HL-60/S4 treated with retinoic acid at 250 ng/mL for 4 days and 3 days (cell line): ENCODE measurements around the gene LST1.
"Not testable (repeated sequence)": the region's sequence is repeated elsewhere in the genome, so short reads cannot be mapped to it uniquely, and the experiment has no call there.

ENCODE experiments used
- in situ Hi-C: fragments of 300-500 bp; cut with MboI; formaldehyde crosslinking; loops from 2 replicates; pipeline ENCODE4 v1.7.0; 2022; ENCODE audit warnings: low sequenced_read_pairs

Gene LST1

DNA sequence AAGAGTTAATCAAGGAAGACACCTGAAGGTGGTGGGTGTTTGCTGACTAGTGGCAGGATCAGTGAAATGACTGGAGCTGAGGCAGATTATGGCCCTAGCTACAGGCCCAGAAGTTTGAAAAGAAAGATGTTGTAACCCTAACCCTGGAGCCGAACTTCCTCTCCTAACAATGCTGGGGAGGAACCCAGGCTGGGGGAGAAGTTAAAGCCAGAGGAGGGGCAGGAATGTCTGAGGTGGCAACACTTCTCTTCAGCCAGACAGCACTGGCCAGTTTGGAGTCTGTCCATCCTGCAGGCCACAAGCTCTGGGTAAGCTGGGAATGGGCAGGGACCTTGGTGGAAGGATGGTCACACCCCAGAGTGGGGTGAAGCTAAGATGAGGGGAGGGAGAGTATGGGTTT lies at the start of gene LST1:
Gene LST1 (plus strand): TSS at position 270 of the 400 bp plus-strand sequence. CDS start 1,023 bp downstream, outside the sequence.
- in situ Hi-C loops = no loop called here

DNA sequence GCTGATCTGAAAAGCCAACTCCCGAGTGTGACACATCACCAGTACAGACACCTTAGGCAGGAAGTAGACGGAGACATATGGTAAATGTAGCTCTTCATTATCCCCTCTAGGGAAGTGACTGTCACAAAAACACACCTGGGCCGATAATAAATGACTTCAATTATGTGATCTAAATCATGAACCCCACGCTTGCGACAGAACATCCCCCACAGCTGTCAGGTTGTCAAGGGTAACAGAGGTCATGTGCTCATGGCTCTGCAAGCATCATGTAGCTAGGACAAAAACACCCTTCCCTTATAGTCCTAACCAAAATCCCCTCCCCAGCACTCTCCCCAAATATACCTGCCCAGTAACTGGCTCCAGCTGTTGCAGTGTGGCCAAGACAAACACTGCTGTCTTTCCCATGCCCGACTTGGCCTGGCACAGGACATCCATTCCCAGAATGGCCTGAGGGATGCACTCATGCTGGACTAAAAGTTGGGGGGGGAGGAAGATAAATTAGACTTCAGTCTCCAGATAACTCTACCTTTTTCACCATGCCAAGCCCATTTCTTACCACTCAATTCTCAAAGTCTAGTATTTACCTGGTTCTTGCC lies 47.2 kb upstream of the LST1 start:
- in situ Hi-C loops = no loop called here

DNA sequence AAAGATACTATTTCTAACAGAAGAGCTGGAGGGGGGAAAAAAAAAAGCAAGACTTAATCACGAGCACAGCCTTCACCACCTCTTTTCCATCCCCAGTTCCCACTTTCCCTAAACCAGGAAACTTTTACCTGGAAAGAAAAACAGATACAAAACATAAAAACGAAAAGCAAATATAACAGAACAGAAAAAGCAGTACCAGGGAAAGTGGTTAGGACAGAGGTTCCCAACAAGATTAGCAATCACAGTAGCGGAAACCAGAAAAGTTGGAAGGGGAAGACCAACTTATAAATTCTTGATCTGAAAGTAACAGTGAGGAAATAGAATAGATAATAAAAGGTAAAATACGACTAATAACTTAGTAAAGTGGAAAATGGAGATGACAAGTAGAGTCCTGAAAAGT lies 45.4 kb upstream of the LST1 start:
- in situ Hi-C loops = no loop called here

DNA sequence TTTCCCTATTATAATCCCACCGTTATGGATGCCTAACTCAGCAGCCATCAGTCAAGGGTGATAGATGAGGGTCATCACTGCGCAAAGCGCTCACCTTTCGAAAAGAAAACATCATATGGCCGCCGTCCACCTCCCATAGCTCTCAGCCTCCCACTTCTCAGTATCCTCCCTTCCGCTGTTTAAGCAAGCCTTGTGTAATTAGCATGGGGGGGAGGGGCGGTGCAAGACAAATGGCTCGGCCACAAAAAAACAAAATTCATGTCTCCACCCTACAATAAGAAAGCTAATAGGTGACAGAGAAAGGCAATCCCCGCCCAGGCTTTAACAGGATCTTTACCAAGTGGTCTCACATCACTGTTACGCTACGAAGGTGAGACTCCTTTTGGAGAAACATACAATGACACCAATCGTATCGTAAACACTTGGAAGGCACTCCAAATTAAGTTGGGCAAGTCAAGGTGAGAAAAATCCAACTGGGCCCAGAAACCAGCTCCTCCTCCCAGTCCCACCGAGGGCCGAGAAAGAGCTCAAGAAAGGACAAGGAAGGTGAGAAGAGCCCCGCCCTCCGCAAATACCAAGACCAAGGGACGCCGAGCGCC lies 44.9 kb upstream of the LST1 start:
- in situ Hi-C loops = no loop called here

DNA sequence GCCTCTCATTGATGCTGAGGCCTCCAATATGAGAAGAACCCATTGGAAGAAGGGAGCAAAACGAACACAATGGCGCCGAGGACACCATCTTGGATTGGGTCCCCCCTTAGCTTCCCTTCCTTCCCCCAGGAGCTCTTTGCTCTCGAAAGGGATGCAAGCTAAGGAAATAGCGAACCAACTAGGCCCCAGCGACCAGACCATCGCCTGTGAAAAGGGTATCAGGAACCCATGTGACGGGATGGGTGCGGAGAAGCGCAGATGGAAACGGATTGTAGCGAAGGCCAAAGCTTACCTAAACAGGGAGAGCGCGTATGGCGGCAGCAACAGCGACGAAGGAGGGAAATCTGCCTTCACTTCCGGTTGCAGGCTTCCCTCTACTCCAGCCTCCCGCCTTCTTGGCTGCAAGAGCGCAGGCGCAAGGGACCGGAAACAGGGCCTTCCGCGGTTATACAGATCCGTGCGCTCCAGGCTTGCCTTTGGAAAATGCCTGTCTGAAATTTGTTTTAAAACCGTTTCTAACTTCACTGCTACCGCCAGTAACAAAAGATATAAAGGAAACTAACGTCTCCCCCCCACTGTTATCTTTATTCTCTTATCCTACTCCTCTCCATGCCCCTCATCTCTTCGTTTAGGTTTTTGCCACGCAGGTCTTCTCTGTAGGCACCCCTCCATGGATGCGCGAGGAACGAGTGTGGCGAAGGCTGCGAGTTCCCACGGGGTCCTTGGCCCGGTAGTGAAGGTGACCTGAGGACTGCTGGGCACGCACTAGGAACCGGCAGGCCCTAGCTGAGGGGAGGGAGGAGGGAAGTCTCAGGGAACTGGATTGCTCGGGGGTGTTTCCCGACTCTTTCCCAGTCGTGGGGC lies 44.2 kb upstream of the LST1 start, which contains the start of gene DDX39B:
Gene DDX39B (minus strand): TSS at position 346 of the 864 bp plus-strand sequence. CDS start 1,471 bp downstream, outside the sequence.
- in situ Hi-C loops = no loop called here

DNA sequence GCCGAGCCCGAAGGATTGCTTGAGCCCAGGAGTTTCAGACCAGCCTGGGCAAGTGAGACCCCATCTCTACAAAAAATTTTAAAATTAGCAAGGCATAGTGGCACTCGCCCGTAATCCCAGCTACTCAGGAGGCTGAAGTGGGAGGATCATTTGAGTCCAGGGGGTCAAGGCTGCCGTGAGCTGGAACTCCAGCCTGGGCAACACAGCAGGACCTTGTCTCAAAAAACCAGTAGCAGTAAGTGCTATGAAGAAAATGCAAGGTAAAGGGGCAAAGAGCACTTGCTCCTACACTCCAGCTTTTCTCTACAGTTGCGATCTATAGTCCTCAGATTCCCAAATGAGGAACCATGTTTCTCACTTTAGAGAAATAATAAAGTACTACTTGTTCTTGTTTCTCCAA lies 42.4 kb upstream of the LST1 start:
- in situ Hi-C loops = no loop called here

DNA sequence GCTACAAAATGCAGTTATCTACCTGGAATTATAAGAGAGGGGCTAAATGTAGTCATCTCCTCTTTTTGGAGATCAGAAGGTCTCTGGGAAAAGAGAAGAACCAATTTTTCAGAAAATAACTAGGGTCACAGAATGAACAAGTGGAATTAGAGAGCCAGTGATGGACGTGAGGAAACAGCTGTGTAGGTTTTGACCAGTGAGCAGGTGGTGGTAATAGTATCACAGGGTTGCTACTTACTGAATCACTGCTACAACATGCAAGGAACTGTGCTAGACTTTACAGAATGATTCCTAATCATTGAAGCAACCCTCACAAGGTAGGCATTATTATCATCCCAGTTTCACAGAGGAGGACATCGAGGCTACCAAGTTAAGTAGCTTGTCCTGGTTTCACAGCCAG lies 41.4 kb upstream of the LST1 start:
- in situ Hi-C loops = no loop called here

DNA sequence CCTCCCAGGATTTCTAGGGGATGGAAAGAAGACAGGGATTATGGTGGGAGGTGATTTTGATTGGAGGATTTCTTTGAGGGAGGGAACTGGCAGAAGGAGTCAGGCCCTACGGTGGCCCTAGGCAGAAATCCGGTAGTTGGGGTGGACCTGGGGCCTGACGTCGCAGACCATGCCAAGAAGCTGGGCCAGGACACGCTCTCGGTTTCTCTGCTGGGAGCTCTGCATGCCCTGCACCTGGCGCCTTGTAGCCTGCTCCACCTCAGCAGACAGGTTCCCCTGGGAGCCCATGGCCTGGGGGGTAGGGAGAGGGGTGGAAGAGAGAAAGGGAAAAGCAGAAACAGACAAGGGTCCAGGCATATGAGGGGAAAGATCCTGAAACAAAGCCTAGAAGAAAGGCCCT lies 40.8 kb upstream of the LST1 start:
- in situ Hi-C loops = no loop called here

DNA sequence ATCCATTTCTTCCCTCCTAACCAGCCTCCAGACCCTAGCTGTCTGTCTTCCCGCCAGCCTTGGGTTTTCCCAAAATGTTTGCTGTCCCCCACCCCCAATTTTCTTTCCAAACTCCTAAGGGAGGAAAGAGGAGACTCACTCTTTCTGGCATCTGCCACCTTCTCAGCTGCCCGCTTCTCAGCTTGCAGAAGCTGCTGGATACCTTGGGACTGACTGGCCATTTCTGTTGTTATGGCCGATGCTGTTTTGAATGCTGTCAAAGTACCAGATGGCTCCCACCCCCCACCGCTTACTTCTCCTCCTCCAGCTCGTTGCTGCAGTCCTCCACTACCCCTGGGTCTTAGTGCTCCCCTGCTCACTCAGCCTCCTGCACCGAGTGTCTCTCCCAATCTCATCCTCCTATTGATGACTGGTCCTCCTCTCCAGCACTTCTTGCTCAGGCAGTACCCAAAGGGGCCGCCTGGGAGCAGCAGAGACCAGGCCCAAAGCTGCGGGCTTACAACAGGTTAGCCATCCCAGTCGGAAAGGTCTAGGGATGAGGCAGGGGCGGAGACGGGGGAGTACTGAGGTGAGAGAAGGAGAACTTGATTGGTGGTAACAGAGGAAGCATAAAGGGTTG lies 39.6 kb upstream of the LST1 start, which contains the start of gene ATP6V1G2:
Gene ATP6V1G2 (minus strand): TSS at position 270 of the 619 bp plus-strand sequence. CDS start 49 bp downstream, at position 221.
- in situ Hi-C loops = no loop called here

DNA sequence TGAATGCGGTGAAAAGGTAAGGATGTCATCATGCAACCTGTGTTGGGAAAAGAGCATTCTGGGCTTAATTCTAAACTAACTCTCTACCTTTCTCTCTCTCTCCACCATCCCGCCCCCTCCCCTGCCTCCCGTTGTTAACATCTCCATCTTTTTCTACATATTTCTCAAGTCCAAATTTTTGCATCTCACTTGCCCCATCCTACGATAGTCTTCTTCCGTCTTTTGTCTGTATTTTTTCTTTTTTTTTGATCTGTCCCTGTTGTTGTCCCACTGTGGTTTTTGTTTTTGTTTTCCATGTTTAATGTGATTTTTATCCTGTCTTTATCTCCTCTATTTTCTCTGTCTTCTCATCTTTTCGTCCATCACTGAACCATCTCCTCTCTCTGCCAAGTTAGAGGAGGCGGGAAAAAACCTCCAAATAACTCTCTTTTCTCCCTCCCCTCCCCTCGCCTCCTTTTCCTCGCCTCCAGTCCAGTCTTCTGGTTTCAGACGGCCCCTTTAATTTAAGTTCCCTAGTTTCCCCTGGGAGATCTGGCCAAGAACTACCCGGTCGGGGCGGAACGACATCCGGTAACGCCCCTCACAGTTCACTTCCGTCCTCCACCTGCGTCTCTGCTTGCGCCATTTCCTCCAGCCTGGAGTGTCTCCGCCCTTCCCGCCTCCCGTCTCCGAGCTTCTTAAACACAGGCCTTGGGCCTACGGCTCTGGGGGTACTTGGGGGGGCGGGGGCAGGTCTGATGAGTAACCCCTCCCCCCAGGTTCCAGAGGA lies 38.9 kb upstream of the LST1 start, which contains the start of gene NFKBIL1:
Gene NFKBIL1 (plus strand): TSS at position 651 of the 769 bp plus-strand sequence. CDS start 87 bp downstream, at position 738.
- in situ Hi-C loops = no loop called here

DNA sequence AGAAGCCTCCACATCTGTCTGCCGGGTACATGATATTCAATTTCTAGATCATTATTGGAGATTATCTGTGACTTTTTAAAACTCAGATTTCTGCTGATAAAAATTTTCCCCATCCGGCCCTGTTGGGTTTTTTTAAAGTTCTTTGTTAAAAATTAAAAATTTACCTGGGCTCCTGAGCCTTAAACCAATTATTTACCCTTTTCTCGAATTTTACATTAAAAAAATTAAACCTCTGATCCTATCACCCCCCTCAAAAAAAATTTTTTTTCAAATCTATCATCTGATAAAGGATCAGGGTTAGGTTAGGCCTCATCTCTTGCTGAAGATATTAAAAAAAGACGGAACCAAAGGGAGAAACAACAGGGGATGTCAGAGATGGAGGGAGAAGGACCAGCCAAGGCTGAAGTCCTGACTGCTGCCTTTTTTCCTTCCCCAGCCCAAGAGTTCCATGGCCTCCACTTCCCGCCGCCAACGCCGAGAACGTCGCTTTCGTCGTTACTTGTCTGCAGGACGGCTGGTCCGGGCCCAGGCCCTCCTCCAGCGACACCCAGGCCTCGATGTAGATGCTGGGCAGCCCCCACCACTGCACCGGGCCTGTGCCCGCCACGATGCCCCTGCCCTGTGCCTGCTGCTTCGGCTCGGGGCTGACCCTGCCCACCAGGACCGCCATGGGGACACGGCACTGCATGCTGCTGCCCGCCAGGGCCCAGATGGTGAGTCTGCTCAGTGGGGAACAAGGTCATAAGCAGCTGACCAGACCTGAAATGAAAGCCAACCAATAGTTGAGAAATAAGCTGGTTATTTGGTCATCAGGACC lies 38.1 kb upstream of the LST1 start:
- in situ Hi-C loops = no loop called here

DNA sequence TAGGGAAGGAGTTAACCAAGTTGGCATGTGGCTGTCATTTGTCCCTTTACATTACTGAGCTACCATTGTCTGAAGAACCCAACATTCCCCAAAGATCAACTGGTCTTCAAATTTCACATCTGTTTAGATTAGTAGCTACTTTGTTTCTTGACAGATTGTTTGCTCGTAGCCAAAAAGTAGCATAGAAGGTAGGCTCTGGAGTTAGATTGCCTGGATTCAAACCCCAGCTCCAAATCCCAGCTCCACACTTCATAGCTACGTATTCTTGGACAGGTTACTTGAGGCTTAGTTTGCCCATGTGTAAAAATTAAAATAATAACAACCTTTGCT lies 37.6 kb upstream of the LST1 start:
- in situ Hi-C loops = no loop called here

DNA sequence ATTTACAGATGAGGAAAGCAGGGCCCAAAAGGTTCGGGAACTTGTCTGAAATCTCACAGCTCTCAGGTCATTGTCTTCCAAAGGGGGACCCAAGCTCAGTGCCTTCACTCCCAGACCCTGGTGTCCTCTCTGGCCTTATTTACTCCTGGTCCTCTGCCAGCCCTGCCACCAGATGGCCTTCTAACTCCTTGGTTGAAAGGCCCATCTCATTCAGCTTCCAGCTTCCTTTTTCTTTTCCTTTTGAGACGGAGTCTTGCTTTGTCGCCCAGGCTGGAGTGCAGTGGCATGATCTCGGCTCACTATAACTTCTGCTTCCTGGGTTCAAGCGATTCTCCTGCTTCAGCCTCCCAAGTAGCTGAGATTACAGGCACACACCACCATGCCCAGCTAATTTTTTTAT lies 34.7 kb upstream of the LST1 start:
- in situ Hi-C loops = not testable (repeated sequence)

DNA sequence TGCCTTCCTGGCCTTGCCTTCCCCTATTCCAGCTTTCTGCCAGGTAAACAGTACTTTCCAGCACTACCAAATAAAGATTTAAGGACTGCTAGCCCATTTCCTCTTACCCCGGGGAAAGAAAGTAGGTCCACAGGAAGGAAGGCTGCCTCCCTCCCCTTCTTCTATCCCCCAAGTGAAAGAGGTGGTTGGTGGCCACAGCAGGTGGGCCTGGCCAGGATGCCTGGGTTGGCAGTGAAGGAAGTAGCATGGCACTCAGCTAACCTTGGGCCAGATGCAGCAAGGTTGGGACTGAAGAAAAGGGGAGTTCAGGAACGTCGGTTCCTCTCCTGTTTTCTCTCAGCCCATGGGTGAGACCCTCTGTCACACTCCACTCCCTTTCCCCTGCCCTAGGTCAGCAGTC lies 29.8 kb upstream of the LST1 start:
- in situ Hi-C loops = no loop called here

DNA sequence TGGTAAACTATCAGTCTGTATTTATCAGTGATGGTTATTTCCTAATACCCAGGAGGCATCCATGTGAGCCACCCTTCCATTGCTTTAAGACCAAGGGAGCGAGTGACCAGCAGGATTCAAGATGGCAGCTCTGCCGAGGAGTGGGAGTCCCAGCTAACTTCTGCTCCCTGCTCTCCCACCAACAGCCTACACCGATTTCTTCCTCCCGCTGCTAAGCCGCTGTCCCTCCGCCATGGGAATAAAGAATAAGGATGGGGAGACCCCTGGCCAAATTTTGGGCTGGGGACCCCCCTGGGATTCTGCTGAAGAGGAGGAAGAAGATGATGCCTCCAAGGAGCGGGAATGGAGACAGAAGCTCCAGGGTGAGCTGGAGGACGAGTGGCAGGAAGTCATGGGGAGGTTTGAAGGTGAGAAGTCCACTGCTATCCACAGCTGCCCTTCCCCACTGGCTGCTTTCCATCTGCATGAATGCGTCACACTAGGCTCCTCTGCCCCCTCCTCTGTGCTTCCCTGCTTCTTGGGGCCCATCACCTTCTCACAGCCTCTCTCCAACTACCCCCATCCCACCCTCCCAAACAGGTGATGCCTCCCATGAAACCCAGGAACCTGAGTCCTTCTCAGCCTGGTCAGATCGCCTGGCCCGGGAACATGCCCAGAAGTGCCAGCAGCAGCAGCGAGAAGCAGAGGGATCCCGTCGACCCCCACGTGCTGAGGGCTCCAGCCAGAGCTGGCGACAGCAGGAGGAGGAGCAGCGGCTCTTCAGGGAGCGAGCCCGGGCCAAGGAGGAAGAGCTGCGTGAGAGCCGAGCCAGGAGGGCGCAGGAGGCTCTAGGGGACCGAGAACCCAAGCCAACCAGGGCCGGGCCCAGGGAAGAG lies 28.4 kb upstream of the LST1 start:
- in situ Hi-C loops = no loop called here

DNA sequence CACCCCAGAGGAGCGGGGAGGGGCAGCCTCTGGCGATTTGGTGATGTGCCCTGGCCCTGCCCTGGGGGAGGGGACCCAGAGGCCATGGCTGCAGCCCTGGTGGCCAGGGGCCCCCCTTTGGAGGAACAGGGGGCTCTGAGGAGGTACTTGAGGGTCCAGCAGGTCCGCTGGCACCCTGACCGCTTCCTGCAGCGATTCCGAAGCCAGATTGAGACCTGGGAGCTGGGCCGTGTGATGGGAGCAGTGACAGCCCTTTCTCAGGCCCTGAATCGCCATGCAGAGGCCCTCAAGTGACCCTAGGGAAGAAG lies 27.8 kb upstream of the LST1 start:
- in situ Hi-C loops = no loop called here

DNA sequence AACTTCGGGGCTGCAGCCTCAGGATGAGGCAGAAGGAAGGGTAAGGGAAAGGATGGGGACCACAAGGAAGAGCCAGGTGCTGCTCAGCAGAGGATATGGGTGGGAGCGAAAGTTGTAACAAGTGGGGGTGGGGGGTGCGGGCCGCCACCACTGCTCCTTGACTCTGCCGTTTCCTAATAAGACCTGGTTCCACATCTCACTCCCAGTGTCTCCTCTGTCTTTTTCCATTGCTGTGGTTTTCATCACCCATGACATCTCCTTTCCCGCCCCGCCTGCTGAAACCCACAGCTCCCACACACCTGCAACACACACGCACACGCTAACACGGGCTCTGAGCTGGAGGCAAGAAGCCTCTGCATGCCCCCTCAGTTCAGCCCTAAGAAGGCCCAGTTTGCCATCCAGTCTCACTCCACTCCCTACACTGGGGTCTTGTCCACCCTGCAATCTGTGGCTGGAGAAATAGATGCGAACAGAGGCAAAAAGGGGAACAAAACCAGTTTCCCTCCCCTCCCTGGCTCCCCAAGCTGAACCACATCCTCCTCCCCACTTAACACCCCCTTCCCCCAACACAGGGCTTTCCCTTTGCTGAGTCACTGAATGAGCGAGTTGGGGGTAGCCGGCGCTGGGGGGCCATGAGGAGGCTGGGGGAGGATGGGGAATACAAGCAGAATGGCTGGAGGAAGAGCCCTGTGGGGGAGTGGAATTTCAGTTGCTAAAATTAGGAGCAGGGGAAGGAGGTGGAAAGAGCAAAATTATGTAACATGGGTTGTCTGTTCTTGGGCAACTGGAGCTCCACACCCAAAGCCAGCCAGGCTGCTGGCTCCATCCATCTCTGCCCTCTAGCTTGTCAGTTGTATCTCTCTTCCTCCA lies 27.2 kb upstream of the LST1 start:
- in situ Hi-C loops = no loop called here

DNA sequence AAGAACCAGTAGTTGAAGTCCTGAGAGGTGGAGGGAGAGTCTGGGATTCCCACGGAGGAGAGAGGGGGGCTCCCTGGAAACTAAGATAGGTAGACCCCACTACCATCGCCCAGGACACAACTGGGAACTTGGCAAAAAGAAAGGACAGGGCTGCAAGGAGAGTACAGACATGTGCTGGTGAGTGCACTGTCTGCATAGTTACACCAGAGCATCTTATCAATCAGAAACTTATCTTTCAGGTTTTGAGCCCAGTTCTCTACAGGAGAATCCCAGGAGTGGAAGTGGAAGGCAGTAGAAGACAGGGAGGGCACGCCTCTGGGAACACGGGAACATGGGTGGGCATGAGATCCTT lies 26.5 kb upstream of the LST1 start:
- in situ Hi-C loops = no loop called here
